Smooth muscle cell (in vitro differentiated cells): ENCODE measurements around the gene MFAP1. TPM values are rescaled to one million over a fixed set of nuclear protein-coding genes. Genes with fewer than 3 reads are reported as not detected.
A peak's percentile ranks its signal among the peaks of the same experiment; 100 is the strongest.

Source experiments
- DNase-seq: peaks from one replicate; lab custom pipeline; 2025; ENCODE audit not compliant: unreplicated experiment; lab: John Stamatoyannopoulos, UW
- H2AFZ ChIP-seq: fragments of 200-600 bp; sonication (generic); 2 replicates; pipeline ENCODE4 v1.6.0; 2016; ENCODE audit warnings: antibody characterized with exemption, low read depth, mild to moderate bottlenecking
- H3F3A ChIP-seq: fragments of 200-600 bp; sonication (generic); 2 replicates; pipeline ENCODE4 v1.6.0; 2017; ENCODE audit warnings: antibody characterized with exemption, low read depth
- H3K27ac ChIP-seq: fragments of 200-600 bp; sonication (generic); 2 replicates; pipeline ENCODE4 v1.5.1; 2016; ENCODE audit warnings: low read depth, mild to moderate bottlenecking
- H3K27me3 ChIP-seq: fragments of 200-600 bp; sonication (generic); 2 replicates; pipeline ENCODE4 v1.6.1; 2016; ENCODE audit warnings: low read depth, mild to moderate bottlenecking
- H3K36me3 ChIP-seq: fragments of 200-600 bp; sonication (generic); 2 replicates; pipeline ENCODE4 v1.5.1; 2016; ENCODE audit warnings: low read depth
- H3K4me1 ChIP-seq: fragments of 200-600 bp; sonication (generic); 2 replicates; pipeline ENCODE4 v1.5.1; 2016; ENCODE audit warnings: low read depth
- H3K4me2 ChIP-seq: fragments of 200-600 bp; sonication (generic); 2 replicates; pipeline ENCODE4 v1.6.0; 2016; ENCODE audit warnings: mild to moderate bottlenecking
- H3K4me3 ChIP-seq: fragments of 200-600 bp; sonication (generic); 2 replicates; pipeline ENCODE4 v1.5.1; 2016; ENCODE audit warnings: mild to moderate bottlenecking
- H3K79me2 ChIP-seq: fragments of 200-600 bp; sonication (generic); 2 replicates; pipeline ENCODE4 v1.6.0; 2016; ENCODE audit warnings: low read depth, mild to moderate bottlenecking
- H3K9ac ChIP-seq: fragments of 200-600 bp; sonication (generic); 2 replicates; pipeline ENCODE4 v1.6.0; 2016; ENCODE audit warnings: low read depth
- H3K9me3 ChIP-seq: fragments of 200-600 bp; sonication (generic); replicated peaks from 2 replicates; pipeline ENCODE4 v1.5.1; 2016; ENCODE audit warnings: low read depth
- H4K20me1 ChIP-seq: fragments of 200-600 bp; sonication (generic); 2 replicates; pipeline ENCODE4 v1.6.0; 2016; ENCODE audit warnings: low read depth
- WGBS: methylation state at CpG from one replicate; pipeline ENCODE4 v1.1.7; 2016; ENCODE audit warnings: low lambda C conversion rate; 5-methylcytosine and 5-hydroxymethylcytosine counted together
- polyA plus RNA-seq: library from polyadenylated mRNA; unstranded; fragments of >200 nt; fragmentation: Nextera tagmentation; extraction: Ambion mirVana; gene quantifications from 2 replicates; pipeline ENCODE4 v1.2.1, GENCODE V29; 2016
- total RNA-seq: library from RNA; depleted of rRNA; stranded (reverse); fragments of >200 nt; gene quantifications from 2 replicates; pipeline ENCODE4 v1.2.3, GENCODE V29; 2014
- TF ChIP-seq, protein P1 (sequence below): fragments of 200-600 bp; sonication (generic); IDR thresholded peaks from 2 replicates; pipeline ENCODE4 v1.5.1; 2017; ENCODE audit warnings: borderline replicate concordance, mild to moderate bottlenecking, antibody characterized with exemption; ENCODE audit not compliant: insufficient read depth, poor library complexity, severe bottlenecking

The MFAP1 gene
- total RNA-seq, result 34.9 and 43.3 TPM in 2 replicates
- 37.9 and 41.2 TPM in 2 replicates for polyA plus RNA-seq

GRCh38 chr15:43824302-43825246, at the start of gene MFAP1:
Gene MFAP1, minus strand, starts transcription at chr15:43824690. Its CDS starts 121 bp downstream, at chr15:43824569.
- Histone ChIP-seq H4K20me1 (peaks cover 12% of the 10 kb centered on the region), H3K36me3 (no peaks in the 10 kb centered on the region), H2AFZ (peak within 1 kb of the TSS; percentile 12), H3K4me2 (peak within 1 kb of the TSS; percentile 81), H3K27me3 (no peaks in the 10 kb centered on the region), H3K9ac (peak within 1 kb of the TSS; percentile 93), H3K4me1 (peaks cover 17% of the 10 kb centered on the region), H3K4me3 (peak within 1 kb of the TSS; percentile 67), H3K79me2 (peaks cover 47% of the 10 kb centered on the region), H3K27ac (peak within 1 kb of the TSS; percentile 94), H3K9me3 (no peaks in the 10 kb centered on the region), H3F3A (peaks cover 8% of the 10 kb centered on the region)
- DNase-seq, result peak; percentile 58
- TF ChIP-seq, protein P1, sequence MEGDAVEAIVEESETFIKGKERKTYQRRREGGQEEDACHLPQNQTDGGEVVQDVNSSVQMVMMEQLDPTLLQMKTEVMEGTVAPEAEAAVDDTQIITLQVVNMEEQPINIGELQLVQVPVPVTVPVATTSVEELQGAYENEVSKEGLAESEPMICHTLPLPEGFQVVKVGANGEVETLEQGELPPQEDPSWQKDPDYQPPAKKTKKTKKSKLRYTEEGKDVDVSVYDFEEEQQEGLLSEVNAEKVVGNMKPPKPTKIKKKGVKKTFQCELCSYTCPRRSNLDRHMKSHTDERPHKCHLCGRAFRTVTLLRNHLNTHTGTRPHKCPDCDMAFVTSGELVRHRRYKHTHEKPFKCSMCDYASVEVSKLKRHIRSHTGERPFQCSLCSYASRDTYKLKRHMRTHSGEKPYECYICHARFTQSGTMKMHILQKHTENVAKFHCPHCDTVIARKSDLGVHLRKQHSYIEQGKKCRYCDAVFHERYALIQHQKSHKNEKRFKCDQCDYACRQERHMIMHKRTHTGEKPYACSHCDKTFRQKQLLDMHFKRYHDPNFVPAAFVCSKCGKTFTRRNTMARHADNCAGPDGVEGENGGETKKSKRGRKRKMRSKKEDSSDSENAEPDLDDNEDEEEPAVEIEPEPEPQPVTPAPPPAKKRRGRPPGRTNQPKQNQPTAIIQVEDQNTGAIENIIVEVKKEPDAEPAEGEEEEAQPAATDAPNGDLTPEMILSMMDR, result no peak
- 12% methylated on average over 46 of the region's 46 CpGs for WGBS

DNA sequence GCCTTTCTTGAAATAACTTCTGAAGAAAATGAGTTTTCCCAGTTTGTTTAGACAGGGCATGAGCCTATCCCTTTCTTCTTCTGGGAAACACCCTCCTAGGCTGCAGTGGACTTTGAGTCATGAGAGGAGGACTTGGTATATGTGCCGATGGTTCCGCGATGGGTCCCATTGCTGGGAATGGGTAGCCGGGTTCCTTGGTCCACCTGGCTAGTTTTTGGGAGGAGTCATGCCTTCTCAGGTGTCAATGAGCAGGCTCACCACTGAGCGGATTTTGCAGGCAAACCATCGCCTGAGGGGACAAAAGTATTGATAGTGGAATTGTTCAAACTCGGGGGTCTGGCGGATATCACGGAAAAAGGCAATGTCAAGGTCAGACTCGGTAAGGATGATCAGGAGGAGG, 49.2 kb upstream of the MFAP1 start:
- no peak overlapping the region for H3K4me2 ChIP-seq
- H2AFZ ChIP-seq, result no peak overlapping the region
- H3K4me1 ChIP-seq, result no peaks in the 10 kb centered on the region
- no peaks in the 10 kb centered on the region for H3K79me2 ChIP-seq
- H3K9me3 ChIP-seq, result no peaks in the 10 kb centered on the region
- no peak overlapping the region for H3K9ac ChIP-seq
- WGBS, result 95% methylated on average over 10 of the region's 10 CpGs
- no peak overlapping the region for H3K27ac ChIP-seq
- H3K36me3 ChIP-seq, result no peaks in the 10 kb centered on the region
- no peak overlapping the region for H3K4me3 ChIP-seq
- no peaks in the 10 kb centered on the region for H4K20me1 ChIP-seq
- no peaks in the 10 kb centered on the region for H3K27me3 ChIP-seq
- TF ChIP-seq, protein P1, result no peak
- no peak for DNase-seq
- H3F3A ChIP-seq, result peaks cover 8% of the 10 kb centered on the region

GRCh38 chr15:43872416-43873020, 48.0 kb upstream of the MFAP1 start:
- Histone ChIP-seq H3K4me1 (no peaks in the 10 kb centered on the region), H2AFZ (no peak overlapping the region)

More at GRCh38 chr15:43872416-43873020, 48.0 kb upstream of the MFAP1 start:
- no peaks in the 10 kb centered on the region for H4K20me1 ChIP-seq
- no peak overlapping the region for H3K9ac ChIP-seq
- H3K27ac ChIP-seq, result no peak overlapping the region
- no peak overlapping the region for H3K4me2 ChIP-seq
- H3F3A ChIP-seq, result no peaks in the 10 kb centered on the region
- peak; percentile 3 for DNase-seq
- H3K9me3 ChIP-seq, result no peaks in the 10 kb centered on the region
- TF ChIP-seq, protein P1, result peak; percentile 75
- WGBS, result 64% methylated on average over 6 of the region's 6 CpGs
- H3K4me3 ChIP-seq, result no peak overlapping the region
- H3K79me2 ChIP-seq, result no peaks in the 10 kb centered on the region
- H3K27me3 ChIP-seq, result no peaks in the 10 kb centered on the region
- no peaks in the 10 kb centered on the region for H3K36me3 ChIP-seq
